Erythroblast (primary cell): ENCODE measurements around the gene HK3.

ENCODE experiments used
- GATA1 ChIP-seq: IDR thresholded peaks from 2 replicates; pipeline ENCODE4 v1.6.1; 2011; ENCODE audit warnings: low read depth, mild to moderate bottlenecking, control low read depth, low read length, moderate library complexity
- POLR2A ChIP-seq: IDR thresholded peaks from 2 replicates; pipeline ENCODE4 v1.6.1; 2011; ENCODE audit warnings: mild to moderate bottlenecking, low read length

DNA sequence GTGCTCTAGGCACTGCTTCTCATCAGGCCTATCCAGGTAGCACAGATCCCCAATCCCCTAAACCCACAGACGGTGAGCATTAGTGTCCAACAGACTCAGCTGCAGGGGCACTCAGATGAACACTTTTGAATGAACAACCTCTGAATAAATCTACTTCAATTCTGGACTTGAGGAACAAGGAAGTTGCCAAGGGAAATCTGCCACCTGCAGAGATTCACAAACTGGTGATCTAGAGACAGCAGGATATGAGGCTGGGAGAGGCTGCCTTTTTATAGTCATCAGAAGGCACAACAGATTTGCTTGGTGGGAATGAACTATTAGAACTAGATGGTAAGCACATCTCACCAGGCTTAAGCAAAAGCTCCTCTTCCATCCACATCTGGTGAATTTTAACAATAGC, 7.0 kb upstream of the HK3 start:
- TF ChIP-seq POLR2A (no peak), GATA1 (no peak)
